GM12873 (cell line): ENCODE data around the gene ARMC3.

Experiments
- TF ChIP-seq, protein P1 (sequence below): IDR thresholded peaks from 2 replicates; pipeline ENCODE4 v1.5.1; 2012; ENCODE audit warnings: low read depth, mild to moderate bottlenecking, moderate library complexity, low read length, control low read depth; ENCODE audit not compliant: insufficient read depth; ENCODE audit errors: missing control alignments

The ARMC3 gene

DNA sequence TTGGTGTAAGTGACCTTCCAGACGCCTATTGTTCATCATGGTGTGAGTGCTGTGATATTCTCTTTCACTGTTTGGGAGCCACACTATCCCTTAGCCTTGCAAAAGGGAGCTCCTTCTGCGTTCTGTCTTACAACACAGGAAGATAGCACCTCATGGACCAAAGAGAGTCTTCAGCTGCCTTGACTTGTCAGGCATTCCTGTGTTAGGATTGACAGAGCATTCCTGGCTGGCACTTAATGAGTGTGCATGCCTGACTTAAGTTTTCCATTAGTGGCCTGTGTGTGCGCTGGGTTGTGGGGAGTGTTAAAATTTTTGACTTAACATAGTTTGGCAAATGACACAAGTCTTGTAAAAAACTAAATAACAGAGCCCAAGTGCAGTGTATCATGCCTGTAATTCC lies 145.7 kb downstream of the ARMC3 start:
- TF ChIP-seq, protein P1, sequence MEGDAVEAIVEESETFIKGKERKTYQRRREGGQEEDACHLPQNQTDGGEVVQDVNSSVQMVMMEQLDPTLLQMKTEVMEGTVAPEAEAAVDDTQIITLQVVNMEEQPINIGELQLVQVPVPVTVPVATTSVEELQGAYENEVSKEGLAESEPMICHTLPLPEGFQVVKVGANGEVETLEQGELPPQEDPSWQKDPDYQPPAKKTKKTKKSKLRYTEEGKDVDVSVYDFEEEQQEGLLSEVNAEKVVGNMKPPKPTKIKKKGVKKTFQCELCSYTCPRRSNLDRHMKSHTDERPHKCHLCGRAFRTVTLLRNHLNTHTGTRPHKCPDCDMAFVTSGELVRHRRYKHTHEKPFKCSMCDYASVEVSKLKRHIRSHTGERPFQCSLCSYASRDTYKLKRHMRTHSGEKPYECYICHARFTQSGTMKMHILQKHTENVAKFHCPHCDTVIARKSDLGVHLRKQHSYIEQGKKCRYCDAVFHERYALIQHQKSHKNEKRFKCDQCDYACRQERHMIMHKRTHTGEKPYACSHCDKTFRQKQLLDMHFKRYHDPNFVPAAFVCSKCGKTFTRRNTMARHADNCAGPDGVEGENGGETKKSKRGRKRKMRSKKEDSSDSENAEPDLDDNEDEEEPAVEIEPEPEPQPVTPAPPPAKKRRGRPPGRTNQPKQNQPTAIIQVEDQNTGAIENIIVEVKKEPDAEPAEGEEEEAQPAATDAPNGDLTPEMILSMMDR: no peak

DNA sequence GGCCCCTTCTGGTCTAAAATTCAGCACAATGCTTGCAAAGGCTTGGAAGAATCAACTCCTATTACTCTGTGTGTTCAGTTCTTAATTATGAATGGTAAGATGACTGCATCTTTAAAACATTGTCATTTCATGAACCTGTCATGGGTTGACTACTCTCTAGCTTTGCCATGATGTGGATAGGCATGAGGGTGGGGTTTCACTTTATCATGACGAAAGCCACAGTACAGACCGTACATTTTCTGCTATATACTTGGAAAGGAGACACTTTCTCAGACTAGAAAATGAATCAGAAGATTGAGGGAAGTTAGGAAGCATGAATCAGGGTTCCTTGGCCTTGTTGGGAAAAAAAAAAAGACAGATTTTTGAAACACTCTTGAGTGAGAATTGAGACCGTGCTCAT lies 147.8 kb downstream of the ARMC3 start:
- TF ChIP-seq, protein P1: no peak

DNA sequence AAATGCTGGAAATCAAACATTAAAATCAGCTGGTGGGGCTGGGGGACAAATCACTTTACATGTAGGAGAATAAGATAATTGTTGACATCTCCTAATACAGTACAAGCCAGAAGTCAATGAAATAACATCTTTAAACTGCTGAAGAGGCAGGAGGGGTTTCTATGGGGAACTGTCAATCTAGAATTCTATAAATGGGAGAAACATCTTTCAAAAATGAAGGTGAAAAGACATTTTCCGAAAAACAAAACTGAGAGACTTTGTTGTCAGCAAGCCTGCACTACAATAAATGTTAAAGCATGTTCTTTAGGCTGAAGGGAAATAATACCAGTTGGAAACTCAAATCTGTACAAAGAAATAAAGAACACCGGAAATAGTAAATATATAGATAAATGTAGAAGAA lies 150.3 kb downstream of the ARMC3 start:
- TF ChIP-seq, protein P1: no peak

- TF ChIP-seq, protein P1: no peak
Observed at GRCh38 chr10:23079700-23080099, 151.8 kb downstream of the ARMC3 start.

DNA sequence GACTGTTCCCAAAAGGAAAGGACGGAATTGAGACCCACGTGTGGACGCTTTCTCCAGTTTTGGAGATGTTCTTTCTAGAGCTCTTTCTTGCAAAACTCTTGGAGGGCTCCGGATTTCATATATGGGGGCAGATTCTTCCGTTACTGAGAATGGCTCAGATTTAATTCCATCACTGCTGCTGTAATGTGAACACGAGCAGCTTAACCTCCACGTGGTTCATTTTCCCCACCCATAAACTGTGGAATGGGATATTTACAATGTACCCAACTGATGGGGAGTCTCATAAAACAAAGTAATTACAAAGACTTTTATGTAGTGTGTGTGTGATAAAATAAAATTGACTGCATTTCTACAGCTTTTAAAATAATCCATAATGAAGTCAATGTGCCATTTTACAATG lies 152.4 kb downstream of the ARMC3 start:
- TF ChIP-seq, protein P1: no peak

- TF ChIP-seq, protein P1: no peak
Observed at GRCh38 chr10:23081221-23081750, 153.4 kb downstream of the ARMC3 start.

- TF ChIP-seq, protein P1: peak; percentile 41
Observed at GRCh38 chr10:23081891-23082290, 154.0 kb downstream of the ARMC3 start.
